Caco-2 (cell line): Measurements from ENCODE around the gene RBM27. TPM values are rescaled to one million over a fixed set of nuclear protein-coding genes. Genes with fewer than 3 reads are reported as not detected.

ENCODE experiments used
- BruUV-seq: library from RNA; stranded (reverse); fragments of 400-500 nt; replicated peaks from 2 replicates; lab custom pipeline; 2021; lab: Mats Ljungman, UMichigan
- CTCF ChIA-PET: fragments of 300-600 bp; sonication (Branson Sonifier 250); formaldehyde crosslinking; loops from one replicate; lab custom pipeline; 2022; ENCODE audit warnings: antibody characterized with exemption; lab: Charles Lee
- POLR2A ChIA-PET: fragments of 300-600 bp; sonication (Branson Sonifier 250); formaldehyde crosslinking; loops from one replicate; lab custom pipeline; 2022; ENCODE audit warnings: antibody characterized with exemption; lab: Charles Lee
- DNase-seq, 2 experiments: peaks; one replicate each; pipeline versions ENCODE4 v3.0.0 to v3.0.0-alpha.2; 2020 to 2022
- H3K27me3 ChIP-seq: replicated peaks from 2 replicates; pipeline ENCODE4 v1.6.0; 2011; ENCODE audit warnings: low read length; ENCODE audit not compliant: control insufficient read depth, insufficient read depth
- H3K36me3 ChIP-seq: 2 replicates; pipeline ENCODE4 v1.5.1; 2011; ENCODE audit warnings: low read length; ENCODE audit not compliant: control insufficient read depth, insufficient read depth
- H3K4me1 ChIP-seq: fragments of 250-450 bp; sonication (Bioruptor Pico); 2 replicates; pipeline ENCODE4 v1.5.1; 2020; ENCODE audit warnings: mild to moderate bottlenecking
- H3K4me3 ChIP-seq: 2 replicates; pipeline ENCODE4 v1.5.1; 2011; ENCODE audit warnings: low read depth, mild to moderate bottlenecking, control low read depth, low read length
- H3K9me3 ChIP-seq: fragments of 250-450 bp; sonication (Bioruptor Pico); 2 replicates; pipeline ENCODE4 v1.5.1; 2020; ENCODE audit warnings: mild to moderate bottlenecking, moderate library complexity
- H3K27ac Mint-ChIP-seq: one replicate; pipeline ENCODE4 v1.8.0; 2022; ENCODE audit warnings: mixed read lengths; ENCODE audit not compliant: unreplicated experiment
- H3K27me3 Mint-ChIP-seq: one replicate; pipeline ENCODE4 v1.8.0; 2022; ENCODE audit warnings: mixed read lengths; ENCODE audit not compliant: insufficient read depth, unreplicated experiment
- H3K36me3 Mint-ChIP-seq: one replicate; pipeline ENCODE4 v1.8.0; 2022; ENCODE audit warnings: mild to moderate bottlenecking, mixed read lengths; ENCODE audit not compliant: insufficient read depth, unreplicated experiment
- H3K4me1 Mint-ChIP-seq: one replicate; pipeline ENCODE4 v1.8.0; 2022; ENCODE audit warnings: low read depth, mixed read lengths; ENCODE audit not compliant: unreplicated experiment
- H3K4me3 Mint-ChIP-seq: one replicate; pipeline ENCODE4 v1.8.0; 2022; ENCODE audit warnings: mild to moderate bottlenecking, moderate library complexity, mixed read lengths; ENCODE audit not compliant: unreplicated experiment
- H3K9me3 Mint-ChIP-seq: one replicate; pipeline ENCODE4 v1.8.0; 2022; ENCODE audit warnings: mixed read lengths; ENCODE audit not compliant: unreplicated experiment
- CTCF ChIP-seq, 2 experiments: fragments of 200-600 bp in 1 of 2; IDR thresholded peaks; 1 replicate in 1 of 2; 2 replicates in 1 of 2; pipeline versions ENCODE4 v1.5.1 to v1.8.0; 2011 to 2022; ENCODE audit warnings: antibody characterized with exemption in 1 of 2, control low read depth in 1 of 2, inconsistent platforms in 1 of 2, low read depth in 1 of 2, low read length in 1 of 2, mild to moderate bottlenecking in 1 of 2, moderate library complexity in 1 of 2; ENCODE audit not compliant: insufficient read depth in 1 of 2, severe bottlenecking in 1 of 2, unreplicated experiment in 1 of 2
- intact Hi-C: fragments of 100-400 bp; cut with micrococcal nuclease; formaldehyde crosslinking; loops from one replicate; pipeline ENCODE4 v1.10.0; 2022; ENCODE audit not compliant: unreplicated experiment
- total RNA-seq: library from RNA; stranded (reverse); gene quantifications from 2 replicates; pipeline ENCODE4 v1.2.3, GENCODE V29; 2022

RBM27 gene
- total RNA-seq, 1 experiment from 2014 or later = 24.3 TPM

GRCh38 chr5:146243247-146243646 lies 39.8 kb downstream of the RBM27 start:
- no peak overlapping the region for H3K4me3 Mint-ChIP-seq
- no peaks in the 10 kb centered on the region for H3K27me3 ChIP-seq
- no peaks in the 10 kb centered on the region for H3K9me3 ChIP-seq
- intact Hi-C loops = no loop called here
- no peak overlapping the region for H3K27ac Mint-ChIP-seq
- TF ChIP-seq CTCF (IDR thresholded peaks at IDR 0.05; ENCODE audit: insufficient read depth in 1 of 2, low read depth in 1 of 2, low read length in 1 of 2, severe bottlenecking in 1 of 2, unreplicated experiment in 1 of 2) = no peak
- no peak for DNase-seq
- H3K4me1 Mint-ChIP-seq = no peaks in the 10 kb centered on the region
- no peaks in the 10 kb centered on the region for H3K36me3 ChIP-seq
- no TSS peak for BruUV-seq
- no peak overlapping the region for H3K4me3 ChIP-seq
- ChIA-PET CTCF (no interaction called here), POLR2A (no interaction called here)
- no peaks in the 10 kb centered on the region for H3K4me1 ChIP-seq
- H3K36me3 Mint-ChIP-seq = peaks cover 19% of the 10 kb centered on the region
- no peaks in the 10 kb centered on the region for H3K27me3 Mint-ChIP-seq
- no peaks in the 10 kb centered on the region for H3K9me3 Mint-ChIP-seq

GRCh38 chr5:146248561-146248960 lies 45.2 kb downstream of the RBM27 start:
- POLR2A ChIA-PET = no interaction called here
- peaks cover 18% of the 10 kb centered on the region for H3K36me3 Mint-ChIP-seq
- Histone ChIP-seq H3K27me3 (no peaks in the 10 kb centered on the region), H3K9me3 (no peaks in the 10 kb centered on the region), H3K4me3 (no peak overlapping the region), H3K4me1 (no peaks in the 10 kb centered on the region), H3K36me3 (no peaks in the 10 kb centered on the region)
- no peak overlapping the region for H3K4me3 Mint-ChIP-seq
- intact Hi-C loops = no loop called here
- DNase-seq = no peak
- no TSS peak for BruUV-seq
- CTCF ChIA-PET = no interaction called here
- no peaks in the 10 kb centered on the region for H3K4me1 Mint-ChIP-seq
- H3K27ac Mint-ChIP-seq = no peak overlapping the region
- H3K9me3 Mint-ChIP-seq = no peaks in the 10 kb centered on the region
- no peak for TF ChIP-seq CTCF (IDR thresholded peaks at IDR 0.05; ENCODE audit: insufficient read depth in 1 of 2, low read depth in 1 of 2, low read length in 1 of 2, severe bottlenecking in 1 of 2, unreplicated experiment in 1 of 2)
- no peaks in the 10 kb centered on the region for H3K27me3 Mint-ChIP-seq

- Histone ChIP-seq H3K4me1 (no peaks in the 10 kb centered on the region), H3K9me3 (no peaks in the 10 kb centered on the region), H3K36me3 (no peaks in the 10 kb centered on the region), H3K27me3 (no peaks in the 10 kb centered on the region), H3K4me3 (no peak overlapping the region)
- no peaks in the 10 kb centered on the region for H3K27me3 Mint-ChIP-seq
- no peak for TF ChIP-seq CTCF (IDR thresholded peaks at IDR 0.05; ENCODE audit: insufficient read depth in 1 of 2, low read depth in 1 of 2, low read length in 1 of 2, severe bottlenecking in 1 of 2, unreplicated experiment in 1 of 2)
- ChIA-PET POLR2A (no interaction called here), CTCF (no interaction called here)
- no TSS peak for BruUV-seq
- DNase-seq = no peak
- H3K4me1 Mint-ChIP-seq = no peaks in the 10 kb centered on the region
- intact Hi-C loops = no loop called here
- H3K27ac Mint-ChIP-seq = no peak overlapping the region
- no peak overlapping the region for H3K4me3 Mint-ChIP-seq
- H3K9me3 Mint-ChIP-seq = no peaks in the 10 kb centered on the region
- peaks cover 18% of the 10 kb centered on the region for H3K36me3 Mint-ChIP-seq
These were observed 46.4 kb downstream of the RBM27 start for GRCh38 chr5:146249801-146250200.

Other genes starting within 250 kb of the RBM27 start
- gene PLAC8L1, start 98.0 kb upstream of the RBM27 start, total RNA-seq = 1.0 TPM in 1 of 2 replicates, not detected in the other
- 162 and 169 TPM in 2 replicates for gene LARS1, start 21.0 kb upstream of the RBM27 start, total RNA-seq
- 0.14 TPM in 1 of 2 replicates, not detected in the other for gene POU4F3, start 135.2 kb downstream of the RBM27 start, total RNA-seq
- gene TCERG1, start 243.7 kb downstream of the RBM27 start, total RNA-seq = 88.2 and 97.1 TPM in 2 replicates